Measurements from ENCODE around the gene DMC1.

Gene DMC1

DNA sequence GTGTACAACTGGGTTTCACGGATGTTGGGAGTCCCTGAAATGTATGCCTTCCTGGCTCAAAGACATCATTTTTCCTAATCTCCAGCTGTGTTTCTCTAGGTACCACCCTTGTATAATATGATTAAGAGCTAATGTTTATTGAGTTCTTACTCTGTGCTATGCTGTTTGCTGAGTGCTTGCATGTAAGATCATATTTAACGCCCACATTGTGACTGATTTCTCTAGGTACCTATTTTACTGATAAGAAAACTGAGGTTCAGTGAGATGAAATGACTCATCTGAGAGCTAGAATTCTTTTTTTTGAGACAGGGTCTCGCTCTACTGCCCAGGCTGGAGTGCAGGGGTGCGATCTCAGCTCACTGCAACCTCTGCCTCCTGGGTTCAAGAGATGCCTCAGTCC, 43.6 kb upstream of the DMC1 start:
- no peak overlapping the region for H3K27ac ChIP-seq
- H3K4me1 ChIP-seq, result no peaks in the 10 kb centered on the region
- TF ChIP-seq, protein P1, sequence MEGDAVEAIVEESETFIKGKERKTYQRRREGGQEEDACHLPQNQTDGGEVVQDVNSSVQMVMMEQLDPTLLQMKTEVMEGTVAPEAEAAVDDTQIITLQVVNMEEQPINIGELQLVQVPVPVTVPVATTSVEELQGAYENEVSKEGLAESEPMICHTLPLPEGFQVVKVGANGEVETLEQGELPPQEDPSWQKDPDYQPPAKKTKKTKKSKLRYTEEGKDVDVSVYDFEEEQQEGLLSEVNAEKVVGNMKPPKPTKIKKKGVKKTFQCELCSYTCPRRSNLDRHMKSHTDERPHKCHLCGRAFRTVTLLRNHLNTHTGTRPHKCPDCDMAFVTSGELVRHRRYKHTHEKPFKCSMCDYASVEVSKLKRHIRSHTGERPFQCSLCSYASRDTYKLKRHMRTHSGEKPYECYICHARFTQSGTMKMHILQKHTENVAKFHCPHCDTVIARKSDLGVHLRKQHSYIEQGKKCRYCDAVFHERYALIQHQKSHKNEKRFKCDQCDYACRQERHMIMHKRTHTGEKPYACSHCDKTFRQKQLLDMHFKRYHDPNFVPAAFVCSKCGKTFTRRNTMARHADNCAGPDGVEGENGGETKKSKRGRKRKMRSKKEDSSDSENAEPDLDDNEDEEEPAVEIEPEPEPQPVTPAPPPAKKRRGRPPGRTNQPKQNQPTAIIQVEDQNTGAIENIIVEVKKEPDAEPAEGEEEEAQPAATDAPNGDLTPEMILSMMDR (IDR thresholded peaks at IDR 0.05), result no peak
- H3K4me3 ChIP-seq, result no peak overlapping the region
- no peaks in the 10 kb centered on the region for H3K36me3 ChIP-seq
- H3K9me3 ChIP-seq, result no peaks in the 10 kb centered on the region
- intact Hi-C loops (cut with DNase I; ENCODE audit: low total_unique reads), result no loop called here
- no peaks in the 10 kb centered on the region for H3K27me3 ChIP-seq
- DNase-seq, result no peak

DNA sequence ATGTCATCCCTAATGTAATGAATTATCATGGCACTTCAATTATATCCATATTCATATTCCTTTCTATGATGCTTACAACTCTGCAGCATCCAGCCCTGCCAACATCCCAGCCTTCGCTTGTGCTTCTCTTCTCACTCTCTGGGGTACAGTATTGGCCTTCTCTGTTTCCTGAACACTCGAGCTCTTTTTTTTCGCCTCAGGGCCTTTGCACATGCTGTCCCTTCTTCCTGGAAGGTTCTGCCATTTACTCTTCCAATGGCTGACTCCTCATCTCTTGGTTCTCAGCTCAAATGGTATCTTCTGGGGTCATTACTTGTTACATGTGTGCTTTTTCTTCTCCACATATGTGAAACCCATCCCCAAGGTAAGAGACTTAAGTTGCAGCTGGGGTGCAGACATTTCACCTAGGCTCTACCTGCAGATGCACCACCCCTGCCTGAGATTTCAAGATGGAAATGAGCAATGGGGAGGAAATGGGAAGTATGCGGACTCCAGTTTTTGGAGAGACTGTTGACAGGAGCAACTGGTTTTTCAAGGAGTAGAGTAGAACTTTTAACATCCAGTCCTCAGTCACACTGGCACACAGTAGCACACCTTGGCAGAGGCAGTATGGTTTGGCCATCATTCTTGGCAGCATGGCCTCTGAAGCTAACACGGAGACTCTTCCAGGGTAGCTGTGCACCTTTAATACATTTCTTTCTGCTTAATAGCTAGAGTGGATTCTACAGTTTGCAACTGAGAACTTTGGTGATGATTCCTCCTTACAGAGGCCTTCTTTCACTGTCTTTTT, 42.4 kb upstream of the DMC1 start:
- no peak for DNase-seq
- Histone ChIP-seq H3K27ac (no peak overlapping the region), H3K4me3 (no peak overlapping the region), H3K4me1 (no peaks in the 10 kb centered on the region), H3K9me3 (no peaks in the 10 kb centered on the region), H3K36me3 (no peaks in the 10 kb centered on the region), H3K27me3 (no peaks in the 10 kb centered on the region)
- TF ChIP-seq, protein P1 (IDR thresholded peaks at IDR 0.05), result no peak
- intact Hi-C loops (cut with DNase I; ENCODE audit: low total_unique reads), result no loop called here

DNA sequence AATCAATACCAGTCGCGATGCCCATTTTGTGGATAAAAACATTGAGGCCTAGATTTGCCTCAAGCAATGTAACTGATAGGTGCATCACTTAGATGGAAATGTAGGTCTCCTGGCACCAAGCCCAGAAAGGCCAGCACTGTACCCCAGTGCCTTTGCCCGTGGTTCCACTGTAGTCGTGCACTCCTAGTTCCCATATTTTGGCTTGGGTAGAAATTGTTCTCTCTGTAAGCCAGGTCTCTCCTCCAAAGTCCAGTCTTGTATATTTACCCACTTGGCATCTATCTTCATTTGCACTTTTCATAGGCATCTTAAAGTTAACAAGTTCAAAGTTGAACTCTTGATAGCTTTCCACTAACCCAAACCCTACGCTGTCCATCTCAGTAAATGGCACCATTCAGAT, 41.6 kb upstream of the DMC1 start:
- no peak overlapping the region for H3K4me3 ChIP-seq
- no peaks in the 10 kb centered on the region for H3K9me3 ChIP-seq
- H3K27me3 ChIP-seq, result no peaks in the 10 kb centered on the region
- intact Hi-C loops (cut with DNase I; ENCODE audit: low total_unique reads), result no loop called here
- peaks cover 0 to 2% (median 0%) of the 10 kb centered on the region in 4 donors for H3K4me1 ChIP-seq
- no peak for DNase-seq
- TF ChIP-seq, protein P1 (IDR thresholded peaks at IDR 0.05), result no peak
- no peak overlapping the region for H3K27ac ChIP-seq
- no peaks in the 10 kb centered on the region for H3K36me3 ChIP-seq

DNA sequence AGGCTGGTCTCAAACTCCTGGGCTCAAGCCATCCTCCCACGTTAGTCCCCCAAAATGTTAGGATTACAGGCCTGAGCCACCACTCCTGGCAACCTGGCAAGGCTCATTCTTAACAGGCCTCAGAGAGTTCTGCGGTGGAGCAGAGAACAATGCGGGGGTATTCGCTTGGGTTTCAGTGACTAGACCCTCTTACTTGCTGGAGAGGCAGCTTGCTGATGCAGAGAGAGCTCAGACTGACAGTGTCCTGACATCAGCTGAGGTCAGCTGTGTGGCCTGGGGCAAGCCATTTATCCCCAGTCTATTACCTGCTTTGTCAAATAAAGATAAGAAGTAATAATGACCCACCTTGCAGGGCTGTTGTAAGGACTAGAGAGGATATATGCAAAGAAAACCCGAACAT, 40.3 kb upstream of the DMC1 start:
- TF ChIP-seq, protein P1 (IDR thresholded peaks at IDR 0.05), result no peak
- Histone ChIP-seq H3K4me1 (peaks cover 0 to 4% (median 0%) of the 10 kb centered on the region in 4 donors), H3K4me3 (no peak overlapping the region), H3K27me3 (no peaks in the 10 kb centered on the region), H3K9me3 (no peaks in the 10 kb centered on the region), H3K36me3 (no peaks in the 10 kb centered on the region), H3K27ac (no peak overlapping the region)
- intact Hi-C loops (cut with DNase I; ENCODE audit: low total_unique reads), result no loop called here
- peak in 1 of 2 donors; percentile 19 for DNase-seq

DNA sequence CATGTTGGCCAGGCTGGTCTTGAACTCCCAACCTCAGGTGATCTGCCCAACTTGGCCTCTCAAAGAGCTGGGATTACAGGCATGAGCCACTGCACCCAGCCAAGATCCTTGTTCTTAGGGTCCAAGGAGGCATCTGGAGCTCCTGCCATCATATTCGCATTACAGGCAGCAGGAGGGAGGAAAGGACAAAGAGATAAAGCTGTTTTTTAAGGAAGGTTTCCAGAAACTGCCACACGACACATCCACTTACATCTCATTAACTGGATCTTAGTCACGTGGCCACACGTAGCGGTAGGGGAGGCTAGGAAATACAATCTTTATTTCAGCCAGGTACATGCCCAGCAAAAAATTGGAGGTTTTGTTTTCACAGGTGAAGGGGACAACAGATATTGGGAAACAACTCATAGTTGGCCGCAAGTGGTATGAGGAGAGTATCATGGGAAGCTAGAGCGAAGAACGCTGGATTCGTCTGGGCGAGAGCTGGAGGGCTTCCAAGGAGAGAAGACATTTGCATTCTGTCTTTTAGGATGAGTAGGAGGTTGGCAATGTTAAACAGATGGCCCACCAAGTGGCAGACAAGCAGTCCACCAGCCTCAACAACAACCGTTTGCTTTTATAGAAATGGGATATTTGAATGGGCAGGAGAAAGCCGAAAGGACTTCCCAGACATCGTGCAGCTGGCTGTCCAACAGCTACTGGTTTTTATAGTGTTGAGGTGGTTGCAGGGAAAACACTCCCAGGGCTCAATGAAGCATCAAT, 39.2 kb upstream of the DMC1 start:
- peak in 1 of 2 donors; percentile 9 for DNase-seq
- H3K4me1 ChIP-seq, result peaks cover 0 to 4% (median 0%) of the 10 kb centered on the region in 4 donors
- no peaks in the 10 kb centered on the region for H3K9me3 ChIP-seq
- no peak overlapping the region for H3K4me3 ChIP-seq
- intact Hi-C loops (cut with DNase I; ENCODE audit: low total_unique reads), result no loop called here
- no peaks in the 10 kb centered on the region for H3K36me3 ChIP-seq
- TF ChIP-seq, protein P1 (IDR thresholded peaks at IDR 0.05), result no peak
- no peak overlapping the region for H3K27ac ChIP-seq
- H3K27me3 ChIP-seq, result no peaks in the 10 kb centered on the region

Measured in tibial artery (tissue), 4 donors.